HCT116 (cell line): ENCODE results near the gene C10orf120. TPM values are rescaled to one million over a fixed set of nuclear protein-coding genes. Genes with fewer than 3 reads are reported as not detected.

Experiments used
- ATAC-seq: fragments of 200-7000 bp; cut with Tn5 transposase; 2 replicates; pipeline ENCODE4 v1.9.1; 2020; ENCODE audit warnings: mild to moderate bottlenecking, moderate library complexity
- BruUV-seq: library from RNA; stranded (reverse); fragments of 400-500 nt; replicated peaks from 2 replicates; lab custom pipeline; 2021; lab: Mats Ljungman, UMichigan
- CTCF ChIA-PET: fragments of 300-600 bp; sonication (Branson Sonifier 250); formaldehyde crosslinking; loops from one replicate; lab custom pipeline; 2021; ENCODE audit warnings: antibody characterized with exemption; lab: Charles Lee
- POLR2A ChIA-PET: fragments of 300-600, 350-600 bp; sonication (Branson Sonifier 250); formaldehyde crosslinking; loops from one replicate; lab custom pipeline; 2021; ENCODE audit warnings: antibody characterized with exemption; lab: Charles Lee
- RAD21 ChIA-PET, 2 experiments: fragments of 300-600 bp; sonication (Branson Sonifier 250); formaldehyde crosslinking; loops; one replicate each; lab custom pipeline; 2023; ENCODE audit warnings: low total read pairs in 2 of 2; ENCODE audit not compliant: uncharacterized antibody in 2 of 2, unreplicated experiment in 2 of 2, low non-redundant PET in 1 of 2; lab: Charles Lee
- DNase-seq: peaks from one replicate; pipeline ENCODE4 v3.0.0-alpha.2; 2010; ENCODE audit warnings: low read depth, low spot score
- H2AFZ ChIP-seq: fragments of 200-600 bp; shearing (Covaris generic), sonication (generic); 2 replicates; pipeline ENCODE4 v1.6.1; 2017; ENCODE audit warnings: low read depth, mixed run types, mixed read lengths, antibody characterized with exemption, low read length; ENCODE audit not compliant: poor library complexity, severe bottlenecking
- H3K27ac ChIP-seq: 2 replicates; pipeline ENCODE4 v1.5.1; 2012; ENCODE audit warnings: low read depth, low read length
- H3K27me3 ChIP-seq: fragments of 200-600 bp; sonication (generic); 2 replicates; pipeline ENCODE4 v1.6.1; 2016; ENCODE audit warnings: mixed run types, low read length, mixed read lengths; ENCODE audit not compliant: insufficient read depth
- H3K36me3 ChIP-seq, 2 experiments: fragments of 200-500 bp in 1 of 2; fragments of 200-600 bp in 1 of 2; sonication (Bioruptor generic) in 1 of 2; sonication (generic) in 1 of 2; 2 replicates each; pipeline versions ENCODE4 v1.5.1 to v1.6.1; 2014 to 2016; ENCODE audit warnings: low read length in 2 of 2, inconsistent platforms in 1 of 2, mixed read lengths in 1 of 2, mixed run types in 1 of 2; ENCODE audit not compliant: insufficient read depth in 2 of 2, control insufficient read depth in 1 of 2
- H3K4me1 ChIP-seq, 2 experiments: fragments of 200-600 bp in 1 of 2; sonication (generic) in 1 of 2; 2 replicates each; pipeline versions ENCODE4 v1.5.1 to v1.6.1; 2012 to 2017; ENCODE audit warnings: low read length in 2 of 2, inconsistent platforms in 1 of 2, mild to moderate bottlenecking in 1 of 2, mixed read lengths in 1 of 2, mixed run types in 1 of 2, moderate library complexity in 1 of 2; ENCODE audit not compliant: insufficient read depth in 2 of 2, control insufficient read depth in 1 of 2
- H3K4me2 ChIP-seq: fragments of 200-600 bp; sonication (generic); 2 replicates; pipeline ENCODE4 v1.6.1; 2017; ENCODE audit warnings: mixed run types, low read length, mixed read lengths
- H3K4me3 ChIP-seq, 2 experiments: fragments of 200-600 bp in 1 of 2; sonication (generic) in 1 of 2; replicated peaks in 1 of 2; 2 replicates each; pipeline ENCODE4 v1.5.1; 2011 to 2016; ENCODE audit warnings: low read length in 2 of 2, control low read depth in 1 of 2, low read depth in 1 of 2, mild to moderate bottlenecking in 1 of 2, mixed read lengths in 1 of 2, mixed run types in 1 of 2
- H3K79me2 ChIP-seq: fragments of 200-600 bp; sonication (generic); 2 replicates; pipeline ENCODE4 v1.6.1; 2017; ENCODE audit warnings: mild to moderate bottlenecking, mixed run types, low read length, moderate library complexity, mixed read lengths; ENCODE audit not compliant: insufficient read depth
- H3K9ac ChIP-seq: fragments of 200-600 bp; sonication (generic); 2 replicates; pipeline ENCODE4 v1.6.1; 2016; ENCODE audit warnings: low read length, mixed read lengths
- H3K9me2 ChIP-seq: fragments of 200-600 bp; sonication (generic), shearing (Covaris generic); 2 replicates; pipeline ENCODE4 v1.6.1; 2017; ENCODE audit warnings: mixed run types, mild to moderate bottlenecking, moderate library complexity; ENCODE audit not compliant: insufficient read depth
- H3K9me3 ChIP-seq, 2 experiments: fragments of 200-500 bp in 1 of 2; fragments of 200-600 bp in 1 of 2; sonication (Bioruptor generic) in 1 of 2; sonication (generic) in 1 of 2; 2 replicates each; pipeline ENCODE4 v1.6.1; 2014 to 2017; ENCODE audit warnings: low read length in 2 of 2, mixed read lengths in 2 of 2, inconsistent platforms in 1 of 2, low read depth in 1 of 2, mild to moderate bottlenecking in 1 of 2, mixed run types in 1 of 2, moderate library complexity in 1 of 2; ENCODE audit not compliant: control insufficient read depth in 1 of 2, insufficient read depth in 1 of 2
- H4K20me1 ChIP-seq: fragments of 200-600 bp; sonication (generic), shearing (Covaris generic); 2 replicates; pipeline ENCODE4 v1.6.1; 2017; ENCODE audit warnings: mixed run types, mild to moderate bottlenecking, moderate library complexity; ENCODE audit not compliant: insufficient read depth
- ELF1 ChIP-seq: IDR thresholded peaks from 2 replicates; pipeline ENCODE4 v1.6.1; 2012; ENCODE audit warnings: low read depth, borderline replicate concordance
- EZH2phosphoT487 ChIP-seq: fragments of 200-600 bp; IDR thresholded peaks from 2 replicates; pipeline ENCODE4 v1.6.1; 2018; ENCODE audit warnings: antibody characterized with exemption, borderline replicate concordance
- FOSL1 ChIP-seq: IDR thresholded peaks from 2 replicates; pipeline ENCODE4 v1.6.1; 2012; ENCODE audit warnings: low read depth
- MAX ChIP-seq: IDR thresholded peaks from 2 replicates; pipeline ENCODE4 v1.6.1; 2012
- POLR2A ChIP-seq: IDR thresholded peaks from 2 replicates; pipeline ENCODE4 v1.7.0; 2011; ENCODE audit warnings: borderline replicate concordance; ENCODE audit not compliant: insufficient read depth, insufficient read length; ENCODE audit errors: extremely low read depth
- RAD21 ChIP-seq: IDR thresholded peaks from 2 replicates; pipeline ENCODE4 v1.6.1; 2012; ENCODE audit warnings: low read depth, mild to moderate bottlenecking
- REST ChIP-seq: IDR thresholded peaks from 2 replicates; pipeline ENCODE4 v1.6.1; 2012; ENCODE audit warnings: low read depth
- SIN3A ChIP-seq: IDR thresholded peaks from 2 replicates; pipeline ENCODE4 v1.6.1; 2012; ENCODE audit warnings: low read depth
- ZFX ChIP-seq: fragments of 450-650 bp; IDR thresholded peaks from 2 replicates; pipeline ENCODE4 v1.6.1; 2017
- intact Hi-C: fragments of 100-400 bp; cut with micrococcal nuclease; formaldehyde crosslinking; loops from 2 replicates; pipeline ENCODE4 v1.10.0; 2022
- total RNA-seq: library from RNA; stranded (reverse); gene quantifications from one replicate; pipeline ENCODE4 v1.2.1, GENCODE V29; 2021; ENCODE audit not compliant: unreplicated experiment

The C10orf120 gene
- total RNA-seq, 1 experiment from 2014 or later: not detected

GRCh38 chr10:122748496-122748895 is 48.9 kb upstream of the C10orf120 start:
- ChIA-PET POLR2A (no interaction called here), CTCF (no interaction called here), RAD21 (no interaction called here)
- H4K20me1 ChIP-seq: no peaks in the 10 kb centered on the region
- DNase-seq: no peak
- no peak overlapping the region for H2AFZ ChIP-seq
- BruUV-seq: no TSS peak
- TF ChIP-seq ZFX (no peak), ELF1 (no peak), FOSL1 (no peak), MAX (no peak), EZH2phosphoT487 (no peak), REST (no peak), SIN3A (no peak), POLR2A (no peak), RAD21 (no peak)
- H3K9ac ChIP-seq: no peak overlapping the region
- peaks cover 53% of the 10 kb centered on the region for H3K27me3 ChIP-seq
- no peak overlapping the region for H3K27ac ChIP-seq
- ATAC-seq: no peak
- H3K9me3 ChIP-seq: no peaks in the 10 kb centered on the region
- H3K4me2 ChIP-seq: no peak overlapping the region
- H3K9me2 ChIP-seq: no peaks in the 10 kb centered on the region
- no peaks in the 10 kb centered on the region for H3K79me2 ChIP-seq
- H3K36me3 ChIP-seq: no peaks in the 10 kb centered on the region
- no peak overlapping the region for H3K4me3 ChIP-seq
- intact Hi-C loops: no loop called here
- no peaks in the 10 kb centered on the region for H3K4me1 ChIP-seq
